ENCODE results near the gene GSTA3. TPM values are rescaled to one million over a fixed set of nuclear protein-coding genes. Genes with fewer than 3 reads are reported as not detected.
"Not testable (repeated sequence)": the region's sequence is repeated elsewhere in the genome, so short reads cannot be mapped to it uniquely, and the experiment has no call there.

The GSTA3 gene
- total RNA-seq, 2 donors from 2014 or later: not detected

DNA sequence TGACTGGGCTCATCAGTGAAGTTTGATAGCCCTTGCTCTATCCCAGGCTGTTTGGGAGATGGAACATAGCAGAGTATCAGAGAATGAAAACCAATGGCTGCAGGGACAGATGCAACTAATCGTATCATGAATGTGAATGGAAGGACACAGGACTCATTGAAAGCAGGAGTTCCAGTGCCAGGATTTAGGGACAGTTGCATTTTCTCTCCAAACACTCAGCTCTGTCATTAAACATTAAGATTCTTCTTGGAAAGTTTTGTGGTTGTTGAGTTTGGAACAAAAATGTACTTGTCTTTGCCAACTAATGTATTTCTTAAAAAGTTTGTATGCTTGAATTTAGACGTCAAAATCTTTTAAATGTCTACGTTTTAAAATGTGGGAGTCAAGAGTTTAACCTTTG is 37.9 kb downstream of the GSTA3 start:
- Mint-ChIP-seq H3K27me3 (peaks cover 19% of the 10 kb centered on the region), H3K27ac (no peak overlapping the region), H3K36me3 (ENCODE audit: low read depth) (peaks cover 2% of the 10 kb centered on the region), H3K4me3 (no peak overlapping the region), H3K4me1 (peaks cover 5% of the 10 kb centered on the region)
- H3K9me3 ChIP-seq (ENCODE audit: control insufficient read depth, low read length, poor library complexity, severe bottlenecking): no peaks in the 10 kb centered on the region
- DNase-seq (no peak), ATAC-seq (no peak)

DNA sequence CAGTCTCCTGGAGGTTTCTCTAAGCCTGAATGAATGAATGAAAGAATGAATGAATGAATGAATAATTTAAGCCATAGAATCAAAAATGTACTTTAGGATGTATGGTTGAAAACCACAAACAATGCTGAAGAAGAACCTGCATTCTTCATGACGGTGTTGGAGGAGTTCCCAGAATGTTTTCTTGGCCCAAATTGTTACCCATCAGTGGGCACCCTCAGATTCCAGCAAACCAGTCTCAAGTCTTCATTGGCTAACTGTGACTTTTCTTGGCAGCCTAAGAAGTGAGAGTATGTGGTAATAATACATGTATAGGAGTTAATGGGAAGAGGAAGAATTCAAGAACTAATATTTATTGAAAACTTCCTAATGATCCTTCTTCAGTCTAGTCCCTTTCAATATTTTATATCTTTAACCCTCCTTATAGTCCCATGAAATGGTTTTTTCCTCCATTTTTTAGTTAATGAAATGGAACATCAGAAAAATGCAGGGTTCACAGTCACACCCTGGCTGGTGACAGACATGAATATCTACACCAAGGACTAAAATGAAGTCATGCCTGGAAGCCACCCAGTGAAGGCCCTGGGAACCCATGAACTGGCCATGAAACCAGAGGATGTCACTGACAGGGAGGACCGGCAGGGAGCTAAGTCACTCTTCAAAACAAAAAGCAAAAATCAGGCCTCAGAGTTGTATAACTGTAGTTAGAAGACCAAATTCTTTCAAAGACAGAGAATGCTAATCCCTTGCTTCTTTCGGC is 39.0 kb downstream of the GSTA3 start:
- not testable (repeated sequence) for H3K36me3 Mint-ChIP-seq (ENCODE audit: low read depth); DNase-seq; H3K4me3 Mint-ChIP-seq; H3K27ac Mint-ChIP-seq; H3K4me1 Mint-ChIP-seq; H3K9me3 ChIP-seq (ENCODE audit: control insufficient read depth, low read length, poor library complexity, severe bottlenecking); ATAC-seq
- H3K27me3 Mint-ChIP-seq: peaks cover 19% of the 10 kb centered on the region

GRCh38 chr6:52868899-52869298 is 40.6 kb downstream of the GSTA3 start:
- not testable (repeated sequence) for H3K9me3 ChIP-seq (ENCODE audit: control insufficient read depth, low read length, poor library complexity, severe bottlenecking); ATAC-seq; H3K4me1 Mint-ChIP-seq; H3K27ac Mint-ChIP-seq; DNase-seq; H3K36me3 Mint-ChIP-seq (ENCODE audit: low read depth); H3K4me3 Mint-ChIP-seq
- H3K27me3 Mint-ChIP-seq: peaks cover 19% of the 10 kb centered on the region

- Mint-ChIP-seq H3K36me3 (ENCODE audit: low read depth) (peaks cover 2% of the 10 kb centered on the region), H3K27me3 (peaks cover 14% of the 10 kb centered on the region), H3K4me1 (no peaks in the 10 kb centered on the region), H3K27ac (no peak overlapping the region), H3K4me3 (no peak overlapping the region)
- no peak for DNase-seq
- ATAC-seq: no peak
- no peaks in the 10 kb centered on the region for H3K9me3 ChIP-seq (ENCODE audit: control insufficient read depth, low read length, poor library complexity, severe bottlenecking)
These were observed 41.3 kb downstream of the GSTA3 start for GRCh38 chr6:52868240-52868639.

DNA sequence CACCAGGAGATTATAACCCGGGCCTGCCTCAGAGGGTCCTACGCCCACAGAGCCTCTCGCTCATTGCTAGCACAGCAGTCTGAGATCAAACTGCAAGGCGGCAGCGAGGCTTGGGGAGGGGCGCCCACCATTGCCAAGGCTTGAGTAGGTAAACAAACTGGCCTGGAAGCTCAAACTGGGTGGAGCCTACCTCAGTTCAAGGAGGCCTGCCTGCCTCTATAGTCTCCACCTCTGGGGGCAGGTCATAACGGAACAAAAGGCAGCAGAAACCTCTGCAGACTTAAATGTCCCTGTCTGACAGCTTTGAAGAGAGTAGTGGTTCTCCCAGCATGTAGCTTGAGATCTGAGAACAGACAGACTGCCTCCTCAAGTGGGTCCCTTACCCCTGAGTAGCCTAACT is 48.3 kb downstream of the GSTA3 start:
- not testable (repeated sequence) for H3K27ac Mint-ChIP-seq; H3K36me3 Mint-ChIP-seq (ENCODE audit: low read depth); H3K4me3 Mint-ChIP-seq; H3K4me1 Mint-ChIP-seq; ATAC-seq; H3K9me3 ChIP-seq (ENCODE audit: control insufficient read depth, low read length, poor library complexity, severe bottlenecking); DNase-seq
- peaks cover 42% of the 10 kb centered on the region for H3K27me3 Mint-ChIP-seq

DNA sequence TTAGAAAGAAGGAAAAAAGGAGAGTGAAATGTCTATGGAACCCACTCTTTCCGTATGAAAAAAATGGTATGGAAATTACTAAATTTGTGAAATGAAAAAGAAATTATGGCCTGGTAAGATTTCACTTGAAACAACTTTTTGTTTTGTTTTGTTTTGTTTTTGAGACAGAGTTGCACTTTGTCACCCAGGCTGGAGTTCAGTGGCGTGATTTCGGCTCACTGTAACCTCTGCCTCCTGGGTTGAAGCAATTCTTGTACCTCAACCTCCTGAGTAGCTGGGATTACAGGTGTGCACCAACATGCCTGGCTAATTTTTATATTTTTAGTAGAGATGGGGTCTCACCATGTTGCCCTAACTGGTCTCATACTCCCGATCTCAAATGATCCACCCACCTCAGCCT is 51.1 kb downstream of the GSTA3 start:
- H3K9me3 ChIP-seq (ENCODE audit: control insufficient read depth, low read length, poor library complexity, severe bottlenecking): no peaks in the 10 kb centered on the region
- H3K4me1 Mint-ChIP-seq: no peaks in the 10 kb centered on the region
- H3K4me3 Mint-ChIP-seq: no peak overlapping the region
- no peak overlapping the region for H3K27ac Mint-ChIP-seq
- peaks cover 65% of the 10 kb centered on the region for H3K27me3 Mint-ChIP-seq
- no peak for DNase-seq
- H3K36me3 Mint-ChIP-seq (ENCODE audit: low read depth): peaks cover 5% of the 10 kb centered on the region
- ATAC-seq: no peak

DNA sequence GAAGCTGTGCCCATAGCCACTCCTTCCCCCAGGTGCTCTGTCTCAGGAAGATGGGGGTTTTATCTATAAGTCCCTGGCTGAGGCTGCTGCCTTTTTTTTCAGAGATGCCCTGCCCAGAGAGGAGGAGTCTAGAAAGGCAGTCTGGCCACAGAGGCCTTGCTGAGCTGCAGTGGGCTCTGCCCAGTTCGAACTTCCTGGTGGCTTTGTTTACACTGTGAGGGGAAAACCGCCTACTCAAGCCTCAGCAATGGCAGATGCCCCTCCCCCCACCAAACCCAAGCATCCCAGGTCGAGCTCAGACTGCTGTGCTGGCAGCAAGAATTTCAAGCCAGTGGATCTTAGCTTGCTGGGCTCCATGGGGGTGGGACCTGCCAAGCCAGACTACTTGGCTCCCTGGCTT is 53.4 kb downstream of the GSTA3 start:
- not testable (repeated sequence) for H3K36me3 Mint-ChIP-seq (ENCODE audit: low read depth); DNase-seq; ATAC-seq; H3K4me1 Mint-ChIP-seq; H3K4me3 Mint-ChIP-seq; H3K9me3 ChIP-seq (ENCODE audit: control insufficient read depth, low read length, poor library complexity, severe bottlenecking); H3K27ac Mint-ChIP-seq
- peaks cover 77% of the 10 kb centered on the region for H3K27me3 Mint-ChIP-seq

DNA sequence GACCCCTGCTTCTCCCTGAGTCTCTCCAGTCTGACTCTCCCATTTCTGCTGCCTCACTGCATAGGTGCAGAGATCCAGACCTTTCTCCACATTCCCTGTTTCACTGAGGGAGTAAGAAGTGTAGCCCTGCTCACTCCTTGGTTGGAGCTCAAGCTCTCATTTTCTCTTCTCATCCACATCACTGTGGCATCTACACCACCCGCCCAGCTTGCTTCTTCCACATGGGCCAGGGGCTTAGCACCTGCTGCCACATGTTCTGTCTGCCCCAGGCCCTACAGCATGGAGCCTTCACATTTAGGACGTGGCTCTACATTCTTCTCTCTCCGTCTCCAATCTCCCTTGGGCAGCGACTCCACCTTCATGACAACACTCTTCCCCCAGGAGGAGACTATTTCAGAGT is 60.4 kb downstream of the GSTA3 start:
- Mint-ChIP-seq H3K27me3 (peaks cover 34% of the 10 kb centered on the region), H3K27ac (no peak overlapping the region), H3K36me3 (ENCODE audit: low read depth) (no peaks in the 10 kb centered on the region), H3K4me1 (no peaks in the 10 kb centered on the region), H3K4me3 (no peak overlapping the region)
- no peaks in the 10 kb centered on the region for H3K9me3 ChIP-seq (ENCODE audit: control insufficient read depth, low read length, poor library complexity, severe bottlenecking)
- DNase-seq (no peak), ATAC-seq (no peak)

Other genes with a start within 250 kb of the GSTA3 start
- gene TMEM14A, start 238.6 kb downstream of the GSTA3 start, total RNA-seq: 1 to 10 TPM; 7.8 to 8.7 TPM
- gene GSTA2, start 146.2 kb downstream of the GSTA3 start, total RNA-seq: not detected
- under 1 TPM in 1 of 2 donors, not detected in 1; 0.63 TPM for gene GSTA1, start 105.9 kb downstream of the GSTA3 start, total RNA-seq
- not detected for gene GSTA5, start 68.9 kb downstream of the GSTA3 start, total RNA-seq
- gene GSTA4, start 85.6 kb upstream of the GSTA3 start, total RNA-seq: under 1 TPM; 0.60 to 0.87 TPM
- 1 to 10 TPM; 7.4 to 8.2 TPM for gene CILK1, start 152.1 kb upstream of the GSTA3 start, total RNA-seq
- gene FBXO9, start 155.7 kb upstream of the GSTA3 start, total RNA-seq: 10 to 100 TPM; 59.0 to 68.6 TPM
- under 1 TPM in 1 of 2 donors, not detected in 1; 0.22 TPM for gene GCM1, start 239.1 kb upstream of the GSTA3 start, total RNA-seq

Measured in T-helper 17 cell (primary cell).